Lower leg skin (tissue), 3 donors: ENCODE results near the gene FOXP1.

Experiments
- POLR2A ChIP-seq, 2 donors: fragments of 450-650 bp; IDR thresholded peaks; one replicate each; pipeline ENCODE4 v1.6.1; 2016 to 2017; ENCODE audit warnings: antibody characterized with exemption in 2 of 2, mild to moderate bottlenecking in 1 of 2, moderate library complexity in 1 of 2
- TF ChIP-seq, protein P1 (sequence below), 3 donors: fragments of 450-650 bp; IDR thresholded peaks; one replicate each; pipeline ENCODE4 v1.5.1; 2016; ENCODE audit warnings: antibody characterized with exemption in 3 of 3, mild to moderate bottlenecking in 3 of 3, moderate library complexity in 2 of 3

DNA sequence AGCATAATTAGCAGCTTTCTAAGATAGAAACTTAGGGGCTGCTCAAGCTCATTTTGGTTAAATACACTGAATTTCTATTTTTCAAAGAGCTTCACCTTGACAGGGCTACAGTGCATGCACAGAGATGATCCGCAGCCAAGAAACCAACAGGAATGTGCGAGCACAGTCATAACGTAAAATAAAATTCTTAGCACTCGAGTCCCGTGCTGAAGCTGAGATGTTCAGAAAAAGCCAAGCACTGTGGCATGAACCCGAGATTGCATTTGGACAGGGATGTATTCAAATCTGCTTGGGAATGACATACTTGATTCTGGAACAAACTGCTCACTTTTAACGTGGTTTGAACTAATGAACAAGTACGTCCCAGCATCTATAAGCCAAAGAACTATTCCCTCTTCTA, 340.3 kb downstream of the FOXP1 start:
- TF ChIP-seq, protein P1, sequence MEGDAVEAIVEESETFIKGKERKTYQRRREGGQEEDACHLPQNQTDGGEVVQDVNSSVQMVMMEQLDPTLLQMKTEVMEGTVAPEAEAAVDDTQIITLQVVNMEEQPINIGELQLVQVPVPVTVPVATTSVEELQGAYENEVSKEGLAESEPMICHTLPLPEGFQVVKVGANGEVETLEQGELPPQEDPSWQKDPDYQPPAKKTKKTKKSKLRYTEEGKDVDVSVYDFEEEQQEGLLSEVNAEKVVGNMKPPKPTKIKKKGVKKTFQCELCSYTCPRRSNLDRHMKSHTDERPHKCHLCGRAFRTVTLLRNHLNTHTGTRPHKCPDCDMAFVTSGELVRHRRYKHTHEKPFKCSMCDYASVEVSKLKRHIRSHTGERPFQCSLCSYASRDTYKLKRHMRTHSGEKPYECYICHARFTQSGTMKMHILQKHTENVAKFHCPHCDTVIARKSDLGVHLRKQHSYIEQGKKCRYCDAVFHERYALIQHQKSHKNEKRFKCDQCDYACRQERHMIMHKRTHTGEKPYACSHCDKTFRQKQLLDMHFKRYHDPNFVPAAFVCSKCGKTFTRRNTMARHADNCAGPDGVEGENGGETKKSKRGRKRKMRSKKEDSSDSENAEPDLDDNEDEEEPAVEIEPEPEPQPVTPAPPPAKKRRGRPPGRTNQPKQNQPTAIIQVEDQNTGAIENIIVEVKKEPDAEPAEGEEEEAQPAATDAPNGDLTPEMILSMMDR (IDR thresholded peaks at IDR 0.05): no peak
- TF ChIP-seq POLR2A (IDR thresholded peaks at IDR 0.05): no peak
